ENCODE data around the gene NRXN3.

NRXN3 gene

GRCh38 chr14:79852950-79853744, 1683.0 kb downstream of the NRXN3 start:
- no peak for TF ChIP-seq CTCF (IDR thresholded peaks at IDR 0.05)

- no peak for TF ChIP-seq CTCF (IDR thresholded peaks at IDR 0.05)
These were observed 1685.6 kb downstream of the NRXN3 start for GRCh38 chr14:79855789-79856188.

GRCh38 chr14:79856381-79856780, 1686.2 kb downstream of the NRXN3 start:
- TF ChIP-seq CTCF (IDR thresholded peaks at IDR 0.05) = no peak

GRCh38 chr14:79861111-79861510, 1690.9 kb downstream of the NRXN3 start:
- TF ChIP-seq CTCF (IDR thresholded peaks at IDR 0.05) = 0 out of 2 replicates have a peak, but pooled peaks have one; percentile 17

GRCh38 chr14:79862045-79862444, 1691.9 kb downstream of the NRXN3 start:
- no peak for TF ChIP-seq CTCF (IDR thresholded peaks at IDR 0.05)

- no peak for TF ChIP-seq CTCF (IDR thresholded peaks at IDR 0.05)
These were observed 1701.0 kb downstream of the NRXN3 start for GRCh38 chr14:79871136-79871535.

- TF ChIP-seq CTCF (IDR thresholded peaks at IDR 0.05) = no peak
These were observed 1708.1 kb downstream of the NRXN3 start for GRCh38 chr14:79878229-79878628.

All from LNCAP (cell line).